Measurements from ENCODE around the gene GIGYF2.
"Not testable (repeated sequence)": the region's sequence is repeated elsewhere in the genome, so short reads cannot be mapped to it uniquely, and the experiment has no call there.

Gene GIGYF2

GRCh38 chr2:232689152-232689910 is 7.8 kb upstream of the GIGYF2 start:
- peak; percentile 18 for DNase-seq (ENCODE audit: low spot score)

GRCh38 chr2:232691117-232691516 is 6.0 kb upstream of the GIGYF2 start:
- DNase-seq (ENCODE audit: low spot score): not testable (repeated sequence)

- peak; percentile 14 for DNase-seq (ENCODE audit: low spot score)
These were observed 3.8 kb upstream of the GIGYF2 start for GRCh38 chr2:232693344-232693743.

GRCh38 chr2:232696609-232697058 is 497 bp upstream of the GIGYF2 start:
- no peak for DNase-seq (ENCODE audit: low spot score)

- no peak for DNase-seq (ENCODE audit: low spot score)
These were observed 628 bp downstream of the GIGYF2 start for GRCh38 chr2:232697807-232698110.

- no peak for DNase-seq (ENCODE audit: low spot score)
These were observed 1.5 kb downstream of the GIGYF2 start for GRCh38 chr2:232698556-232699091.

- no peak for DNase-seq (ENCODE audit: low spot score)
These were observed 2.0 kb downstream of the GIGYF2 start for GRCh38 chr2:232699110-232699509.

GRCh38 chr2:232700154-232700553 is 3.0 kb downstream of the GIGYF2 start:
- DNase-seq (ENCODE audit: low spot score): no peak

GRCh38 chr2:232707076-232707475 is 9.9 kb downstream of the GIGYF2 start:
- DNase-seq (ENCODE audit: low spot score): no peak

- DNase-seq (ENCODE audit: low spot score): no peak
These were observed 16.4 kb downstream of the GIGYF2 start for GRCh38 chr2:232713505-232713904.

GRCh38 chr2:232714969-232715368 is 17.8 kb downstream of the GIGYF2 start:
- DNase-seq (ENCODE audit: low spot score): no peak

- DNase-seq (ENCODE audit: low spot score): not testable (repeated sequence)
These were observed 22.9 kb downstream of the GIGYF2 start for GRCh38 chr2:232720056-232720455.

GRCh38 chr2:232721261-232721660 is 24.1 kb downstream of the GIGYF2 start:
- DNase-seq (ENCODE audit: low spot score): no peak

- no peak for DNase-seq (ENCODE audit: low spot score)
These were observed 24.8 kb downstream of the GIGYF2 start for GRCh38 chr2:232721882-232722281.

GRCh38 chr2:232723027-232723426 is 25.9 kb downstream of the GIGYF2 start:
- DNase-seq (ENCODE audit: low spot score): no peak

GRCh38 chr2:232728785-232729184 is 31.7 kb downstream of the GIGYF2 start:
- DNase-seq (ENCODE audit: low spot score): no peak

- no peak for DNase-seq (ENCODE audit: low spot score)
These were observed 34.3 kb downstream of the GIGYF2 start for GRCh38 chr2:232731470-232731869.

- no peak for DNase-seq (ENCODE audit: low spot score)
These were observed 44.2 kb downstream of the GIGYF2 start for GRCh38 chr2:232741294-232741693.

GRCh38 chr2:232741972-232742371 is 44.8 kb downstream of the GIGYF2 start:
- DNase-seq (ENCODE audit: low spot score): no peak

- DNase-seq (ENCODE audit: low spot score): no peak
These were observed 47.8 kb downstream of the GIGYF2 start for GRCh38 chr2:232744963-232745362.

- DNase-seq (ENCODE audit: low spot score): no peak
These were observed 50.9 kb downstream of the GIGYF2 start for GRCh38 chr2:232748038-232748437.

GRCh38 chr2:232749331-232749730 is 52.2 kb downstream of the GIGYF2 start:
- no peak for DNase-seq (ENCODE audit: low spot score)

GRCh38 chr2:232750135-232750671 is 53.1 kb downstream of the GIGYF2 start:
- DNase-seq (ENCODE audit: low spot score): no peak

GRCh38 chr2:232757905-232758304 is 60.8 kb downstream of the GIGYF2 start:
- no peak for DNase-seq (ENCODE audit: low spot score)

Measured in ecto neural progenitor cell (in vitro differentiated cells).